CD4-positive, CD25-positive, alpha-beta regulatory T cell (primary cell): ENCODE data around the gene IL10RA. TPM values are rescaled to one million over a fixed set of nuclear protein-coding genes. Genes with fewer than 3 reads are reported as not detected.

Experiments used
- polyA plus RNA-seq, 4 donors: library from polyadenylated mRNA; unstranded; fragments of 300-500 nt; fragmentation: Illumina TruSeq; gene quantifications; one replicate each; pipeline ENCODE4 v1.2.3, GENCODE V29; 2021
- total RNA-seq: library from RNA; stranded (reverse); gene quantifications from one replicate; pipeline ENCODE4 v1.2.3, GENCODE V29; 2022

Gene IL10RA
- total and polyA plus RNA-seq, 5 donors from 2014 or later = 572 to 666 (median 654) TPM

Other genes with a start within 250 kb of the IL10RA start
- 1.6 TPM for gene DSCAML1, start 189.2 kb upstream of the IL10RA start, total RNA-seq
- gene DSCAML1, start 189.2 kb upstream of the IL10RA start, polyA plus RNA-seq = under 1 TPM in 3 of 4 donors, not detected in 1; 0.08 to 0.34 (median 0.25) TPM
- gene FXYD2, start 161.7 kb upstream of the IL10RA start, total RNA-seq = 4.0 TPM
- gene FXYD2, start 161.7 kb upstream of the IL10RA start, polyA plus RNA-seq = 10 to 100 TPM; 35.5 to 88.9 (median 72.3) TPM
- not detected for gene FXYD6, start 109.7 kb upstream of the IL10RA start, total RNA-seq
- not detected for gene FXYD6, start 109.7 kb upstream of the IL10RA start, polyA plus RNA-seq
- gene TMPRSS13, start 57.0 kb upstream of the IL10RA start, total RNA-seq = 3.4 TPM
- gene TMPRSS13, start 57.0 kb upstream of the IL10RA start, polyA plus RNA-seq = 1 to 10 TPM in 2 of 4 donors, under 1 TPM in 2; 0.57 to 1.4 (median 1.1) TPM
- gene TMPRSS4, start 90.7 kb downstream of the IL10RA start, total RNA-seq = not detected
- not detected for gene TMPRSS4, start 90.7 kb downstream of the IL10RA start, polyA plus RNA-seq
- 1.2 TPM for gene SMIM35, start 100.6 kb downstream of the IL10RA start, total RNA-seq
- 1 to 10 TPM in 2 of 4 donors, under 1 TPM in 2; 0.90 to 1.9 (median 1.3) TPM for gene SMIM35, start 100.6 kb downstream of the IL10RA start, polyA plus RNA-seq
- not detected for gene SCN4B, start 166.4 kb downstream of the IL10RA start, total RNA-seq
- gene SCN4B, start 166.4 kb downstream of the IL10RA start, polyA plus RNA-seq = not detected
- gene SCN2B, start 190.2 kb downstream of the IL10RA start, total RNA-seq = not detected
- gene SCN2B, start 190.2 kb downstream of the IL10RA start, polyA plus RNA-seq = not detected
- gene JAML, start 238.6 kb downstream of the IL10RA start, total RNA-seq = 71.5 TPM
- gene JAML, start 238.6 kb downstream of the IL10RA start, polyA plus RNA-seq = 100 to 1,000 TPM; 169 to 200 (median 174) TPM